Activated CD4-positive, alpha-beta T cell treated with anti-CD3 and anti-CD28 coated beads, Interleukin-2, amount 50 U/mL, for 48 hours (primary cell): ENCODE results near the gene PLA2G12A.
A peak's percentile ranks its signal among the peaks of the same experiment; 100 is the strongest.

ENCODE experiments used
- DNase-seq, 2 experiments: peaks; one replicate each; pipeline ENCODE4 v3.0.0-alpha.2; 2020

PLA2G12A gene

GRCh38 chr4:109729718-109730618, at the start of gene PLA2G12A:
TSS of gene PLA2G12A (minus strand) at chr4:109730070. CDS start at chr4:109729809, 261 bp downstream.
- DNase-seq: peak; percentile 67 to 70

GRCh38 chr4:109764789-109765402, 35.0 kb upstream of the PLA2G12A start:
- DNase-seq: no peak

- DNase-seq: no peak
These were observed 34.5 kb upstream of the PLA2G12A start for GRCh38 chr4:109764376-109764775.

GRCh38 chr4:109760682-109761081, 30.8 kb upstream of the PLA2G12A start:
- no peak for DNase-seq

GRCh38 chr4:109755656-109756055, 25.8 kb upstream of the PLA2G12A start:
- DNase-seq: no peak

- peak in 1 of 2 experiments; percentile 7 for DNase-seq
These were observed 24.4 kb upstream of the PLA2G12A start for GRCh38 chr4:109754093-109754857.

- DNase-seq: no peak
These were observed 22.7 kb upstream of the PLA2G12A start for GRCh38 chr4:109752525-109752924.

GRCh38 chr4:109751852-109752251, 22.0 kb upstream of the PLA2G12A start:
- no peak for DNase-seq

- no peak for DNase-seq
These were observed 20.9 kb upstream of the PLA2G12A start for GRCh38 chr4:109750652-109751244.

GRCh38 chr4:109749388-109750082, 19.7 kb upstream of the PLA2G12A start:
- DNase-seq: no peak

- no peak for DNase-seq
These were observed 18.2 kb upstream of the PLA2G12A start for GRCh38 chr4:109748114-109748513.

- no peak for DNase-seq
These were observed 16.9 kb upstream of the PLA2G12A start for GRCh38 chr4:109746728-109747127.

GRCh38 chr4:109745830-109746229, 16.0 kb upstream of the PLA2G12A start:
- DNase-seq: no peak

- DNase-seq: no peak
These were observed 9.7 kb upstream of the PLA2G12A start for GRCh38 chr4:109739547-109739946.

GRCh38 chr4:109738104-109738872, 8.4 kb upstream of the PLA2G12A start:
- no peak for DNase-seq

- no peak for DNase-seq
These were observed 5.9 kb upstream of the PLA2G12A start for GRCh38 chr4:109735566-109736365.

GRCh38 chr4:109733728-109734127, 3.9 kb upstream of the PLA2G12A start:
- no peak for DNase-seq

GRCh38 chr4:109730619-109731545, 1.0 kb upstream of the PLA2G12A start:
- DNase-seq: no peak

GRCh38 chr4:109729117-109729717, 653 bp downstream of the PLA2G12A start:
- DNase-seq: no peak
